ENCODE results near the gene MYL7.

MYL7 gene

DNA sequence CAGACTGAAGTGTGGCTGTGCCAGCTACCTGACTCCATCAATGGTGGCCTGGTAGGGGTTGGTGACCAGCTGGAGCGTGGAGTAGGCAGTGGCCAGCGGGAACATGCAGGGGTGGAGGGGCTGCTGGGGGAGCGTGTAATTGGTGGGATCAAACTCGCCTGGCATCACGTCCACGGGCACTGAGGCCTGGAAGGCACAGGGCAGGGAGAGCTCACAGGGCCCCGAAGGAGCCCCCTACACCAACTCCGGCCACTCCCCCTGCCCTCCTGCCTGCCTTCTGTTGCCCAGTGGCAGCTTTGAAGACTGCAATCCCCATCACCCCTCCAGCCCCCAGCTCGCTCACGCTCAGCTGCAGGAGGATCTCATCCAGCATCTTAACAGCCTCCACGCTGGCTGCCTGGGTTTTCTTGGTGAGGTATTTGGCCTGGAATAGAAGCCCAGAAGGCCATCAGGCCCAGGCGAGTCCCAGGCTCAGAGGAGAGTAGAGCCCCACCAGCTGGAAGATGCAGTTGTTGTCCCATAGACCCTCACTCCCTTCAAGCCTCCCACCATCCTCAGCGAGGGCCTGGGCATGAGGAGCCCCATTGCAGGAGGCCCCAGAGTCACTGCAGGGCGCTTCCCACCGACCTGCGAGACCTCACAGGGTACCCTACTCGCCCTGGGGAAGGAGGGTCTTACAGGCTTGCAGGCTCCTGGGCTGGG is 24.9 kb downstream of the MYL7 start:
- DNase-seq (peak; percentile 21), ATAC-seq (ENCODE audit: insufficient read depth, low read depth) (peak; percentile 3; the same call in 2 of the 3 replicates)
- Histone ChIP-seq H3K9ac (ENCODE audit: low read depth, low read length) (no peak overlapping the region), H4K20me1 (ENCODE audit: insufficient read depth, low read length) (peaks cover 76% of the 10 kb centered on the region), H3K4me3 (ENCODE audit: low read depth in 1 of 2, low read length in 2 of 2) (no peak overlapping the region), H3K27ac (ENCODE audit: low read length) (no peak overlapping the region), H3K36me3 (ENCODE audit: insufficient read depth, low read length) (peaks cover 95% of the 10 kb centered on the region), H3K4me1 (ENCODE audit: insufficient read depth, low read length) (peaks cover 24% of the 10 kb centered on the region), H3K9me3 (ENCODE audit: insufficient read depth, low read length, severe bottlenecking) (no peaks in the 10 kb centered on the region), H2AFZ (ENCODE audit: low read depth, low read length) (no peak overlapping the region), H3K79me2 (ENCODE audit: insufficient read depth, low read length) (peaks cover 51% of the 10 kb centered on the region), H3K4me2 (ENCODE audit: insufficient read depth, low read length) (no peak overlapping the region), H3K27me3 (ENCODE audit: insufficient read depth, low read length, poor library complexity) (no peaks in the 10 kb centered on the region)
- TF ChIP-seq EZH2 (IDR thresholded peaks at IDR 0.05; ENCODE audit: borderline replicate concordance, low read depth, low read length, severe bottlenecking) = no peak
- TF ChIP-seq, protein P1, sequence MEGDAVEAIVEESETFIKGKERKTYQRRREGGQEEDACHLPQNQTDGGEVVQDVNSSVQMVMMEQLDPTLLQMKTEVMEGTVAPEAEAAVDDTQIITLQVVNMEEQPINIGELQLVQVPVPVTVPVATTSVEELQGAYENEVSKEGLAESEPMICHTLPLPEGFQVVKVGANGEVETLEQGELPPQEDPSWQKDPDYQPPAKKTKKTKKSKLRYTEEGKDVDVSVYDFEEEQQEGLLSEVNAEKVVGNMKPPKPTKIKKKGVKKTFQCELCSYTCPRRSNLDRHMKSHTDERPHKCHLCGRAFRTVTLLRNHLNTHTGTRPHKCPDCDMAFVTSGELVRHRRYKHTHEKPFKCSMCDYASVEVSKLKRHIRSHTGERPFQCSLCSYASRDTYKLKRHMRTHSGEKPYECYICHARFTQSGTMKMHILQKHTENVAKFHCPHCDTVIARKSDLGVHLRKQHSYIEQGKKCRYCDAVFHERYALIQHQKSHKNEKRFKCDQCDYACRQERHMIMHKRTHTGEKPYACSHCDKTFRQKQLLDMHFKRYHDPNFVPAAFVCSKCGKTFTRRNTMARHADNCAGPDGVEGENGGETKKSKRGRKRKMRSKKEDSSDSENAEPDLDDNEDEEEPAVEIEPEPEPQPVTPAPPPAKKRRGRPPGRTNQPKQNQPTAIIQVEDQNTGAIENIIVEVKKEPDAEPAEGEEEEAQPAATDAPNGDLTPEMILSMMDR (IDR thresholded peaks at IDR 0.05; ENCODE audit: borderline replicate concordance, extremely low read depth, low read length, poor library complexity, severe bottlenecking) = no peak

DNA sequence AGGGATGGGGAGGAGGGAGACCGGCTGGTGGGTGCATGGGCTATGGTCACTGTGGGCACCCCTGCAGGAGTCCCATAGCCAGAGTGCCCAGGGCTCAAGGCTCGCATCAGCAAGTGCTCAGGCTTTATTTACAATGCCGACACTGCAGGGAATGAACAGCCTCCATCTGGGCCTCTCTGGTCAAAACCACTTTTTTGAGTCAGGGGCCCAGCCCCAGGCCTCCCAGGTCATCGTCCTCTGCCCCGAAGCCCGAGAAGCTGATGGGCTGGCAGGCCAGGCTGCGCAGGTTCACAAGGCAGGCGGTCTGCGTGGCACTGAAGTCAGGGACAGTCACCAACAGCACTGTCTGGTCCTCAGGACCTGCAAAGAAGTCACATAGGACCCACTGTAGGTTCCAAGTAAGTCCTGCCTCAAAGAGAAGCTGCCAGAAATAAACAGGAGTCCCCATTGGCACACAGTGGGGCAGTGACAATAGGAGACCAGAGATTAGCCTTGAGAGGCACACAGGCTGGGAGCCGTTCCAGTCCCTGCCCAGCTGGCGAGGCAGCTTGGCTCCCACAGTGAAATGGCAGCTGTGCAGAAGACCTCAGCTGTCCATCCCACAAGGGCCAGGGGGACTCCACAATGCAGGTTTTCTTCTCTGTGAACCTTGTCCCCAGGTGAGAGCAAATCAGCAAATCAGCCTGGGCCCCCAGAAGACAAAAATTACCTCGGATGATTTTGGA is 26.4 kb downstream of the MYL7 start:
- Histone ChIP-seq H3K4me2 (ENCODE audit: insufficient read depth, low read length) (peak overlapping the region; percentile 10; the same call in 1 of the 2 replicates), H3K27me3 (ENCODE audit: insufficient read depth, low read length, poor library complexity) (no peaks in the 10 kb centered on the region), H3K4me1 (ENCODE audit: insufficient read depth, low read length) (peaks cover 22% of the 10 kb centered on the region), H3K9ac (ENCODE audit: low read depth, low read length) (no peak overlapping the region), H3K9me3 (ENCODE audit: insufficient read depth, low read length, severe bottlenecking) (no peaks in the 10 kb centered on the region), H2AFZ (ENCODE audit: low read depth, low read length) (no peak overlapping the region), H3K79me2 (ENCODE audit: insufficient read depth, low read length) (peaks cover 51% of the 10 kb centered on the region), H3K27ac (ENCODE audit: low read length) (0 out of 2 replicates have a peak overlapping the region, but pooled peaks have one; percentile 15), H3K4me3 (ENCODE audit: low read depth in 1 of 2, low read length in 2 of 2) (no peak overlapping the region), H3K36me3 (ENCODE audit: insufficient read depth, low read length) (peaks cover 95% of the 10 kb centered on the region), H4K20me1 (ENCODE audit: insufficient read depth, low read length) (peaks cover 86% of the 10 kb centered on the region)
- peak; percentile 33 for DNase-seq
- TF ChIP-seq, protein P1 (IDR thresholded peaks at IDR 0.05; ENCODE audit: borderline replicate concordance, extremely low read depth, low read length, poor library complexity, severe bottlenecking) = no peak
- no peak for TF ChIP-seq EZH2 (IDR thresholded peaks at IDR 0.05; ENCODE audit: borderline replicate concordance, low read depth, low read length, severe bottlenecking)
- ATAC-seq (ENCODE audit: insufficient read depth, low read depth) = peak; percentile 15

DNA sequence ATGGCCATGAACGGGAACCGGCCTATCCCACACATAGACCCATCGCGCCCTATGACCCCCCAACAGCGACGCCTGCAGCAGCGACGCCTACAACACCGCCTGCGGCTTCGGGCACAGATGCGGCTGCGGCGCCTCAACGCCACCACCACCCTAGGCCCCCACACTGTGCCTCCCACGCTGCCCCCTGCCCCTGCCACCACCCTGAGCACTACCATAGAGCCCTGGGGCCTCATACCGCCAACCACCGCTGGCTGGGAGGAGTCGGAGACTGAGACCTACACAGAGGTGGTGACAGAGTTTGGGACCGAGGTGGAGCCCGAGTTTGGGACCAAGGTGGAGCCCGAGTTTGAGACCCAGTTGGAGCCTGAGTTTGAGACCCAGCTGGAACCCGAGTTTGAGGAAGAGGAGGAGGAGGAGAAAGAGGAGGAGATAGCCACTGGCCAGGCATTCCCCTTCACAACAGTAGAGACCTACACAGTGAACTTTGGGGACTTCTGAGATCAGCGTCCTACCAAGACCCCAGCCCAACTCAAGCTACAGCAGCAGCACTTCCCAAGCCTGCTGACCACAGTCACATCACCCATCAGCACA is 27.3 kb downstream of the MYL7 start:
- H2AFZ ChIP-seq (ENCODE audit: low read depth, low read length) = no peak overlapping the region
- ATAC-seq (ENCODE audit: insufficient read depth, low read depth) (peak; percentile 15; the same call in 2 of the 3 replicates), DNase-seq (peak; percentile 32)
- peaks cover 51% of the 10 kb centered on the region for H3K79me2 ChIP-seq (ENCODE audit: insufficient read depth, low read length)
- peaks cover 88% of the 10 kb centered on the region for H4K20me1 ChIP-seq (ENCODE audit: insufficient read depth, low read length)
- no peaks in the 10 kb centered on the region for H3K9me3 ChIP-seq (ENCODE audit: insufficient read depth, low read length, severe bottlenecking)
- peaks cover 20% of the 10 kb centered on the region for H3K4me1 ChIP-seq (ENCODE audit: insufficient read depth, low read length)
- H3K27me3 ChIP-seq (ENCODE audit: insufficient read depth, low read length, poor library complexity) = no peaks in the 10 kb centered on the region
- H3K9ac ChIP-seq (ENCODE audit: low read depth, low read length) = no peak overlapping the region
- H3K36me3 ChIP-seq (ENCODE audit: insufficient read depth, low read length) = peaks cover 95% of the 10 kb centered on the region
- TF ChIP-seq, protein P1 (IDR thresholded peaks at IDR 0.05; ENCODE audit: borderline replicate concordance, extremely low read depth, low read length, poor library complexity, severe bottlenecking) = no peak
- no peak for TF ChIP-seq EZH2 (IDR thresholded peaks at IDR 0.05; ENCODE audit: borderline replicate concordance, low read depth, low read length, severe bottlenecking)
- 0 out of 2 replicates have a peak overlapping the region, but pooled peaks have one; percentile 15 for H3K27ac ChIP-seq (ENCODE audit: low read length)
- no peak overlapping the region for H3K4me2 ChIP-seq (ENCODE audit: insufficient read depth, low read length)
- H3K4me3 ChIP-seq (ENCODE audit: low read depth in 1 of 2, low read length in 2 of 2) = no peak overlapping the region
